NCI-H2171 treated with DMSO at 0.1 percent for 48 hours (cell line): ENCODE data around the gene EMP1.

Experiments used
- DNase-seq: peaks from one replicate; lab custom pipeline; 2025; lab: John Stamatoyannopoulos, UW

The EMP1 gene

GRCh38 chr12:13197526-13198143, 1.1 kb downstream of the EMP1 start:
- DNase-seq = no peak

- no peak for DNase-seq
Measured at GRCh38 chr12:13198241-13198640, 1.7 kb downstream of the EMP1 start.

- no peak for DNase-seq
Measured at GRCh38 chr12:13198876-13199275, 2.4 kb downstream of the EMP1 start.

- no peak for DNase-seq
Measured at GRCh38 chr12:13199592-13199991, 3.1 kb downstream of the EMP1 start.

GRCh38 chr12:13200841-13201240, 4.3 kb downstream of the EMP1 start:
- DNase-seq = no peak

GRCh38 chr12:13203034-13203922, 6.8 kb downstream of the EMP1 start:
- no peak for DNase-seq

GRCh38 chr12:13204428-13204827, 7.9 kb downstream of the EMP1 start:
- DNase-seq = no peak

GRCh38 chr12:13205809-13206559, 9.5 kb downstream of the EMP1 start:
- no peak for DNase-seq

- DNase-seq = no peak
Measured at GRCh38 chr12:13206560-13206897, 10.0 kb downstream of the EMP1 start.

GRCh38 chr12:13208533-13209435, 12.3 kb downstream of the EMP1 start:
- DNase-seq = no peak

- DNase-seq = no peak
Measured at GRCh38 chr12:13209436-13210235, 13.1 kb downstream of the EMP1 start.

GRCh38 chr12:13210236-13211190, 14.0 kb downstream of the EMP1 start:
- no peak for DNase-seq

- DNase-seq = no peak
Measured at GRCh38 chr12:13211191-13211858, 14.8 kb downstream of the EMP1 start.

GRCh38 chr12:13211859-13212664, 15.5 kb downstream of the EMP1 start:
- DNase-seq = peak; percentile 62

- no peak for DNase-seq
Measured at GRCh38 chr12:13215056-13215455, 18.5 kb downstream of the EMP1 start.

GRCh38 chr12:13218641-13219040, 22.1 kb downstream of the EMP1 start:
- DNase-seq = no peak

- no peak for DNase-seq
Measured at GRCh38 chr12:13219320-13219719, 22.8 kb downstream of the EMP1 start.

- no peak for DNase-seq
Measured at GRCh38 chr12:13220838-13221237, 24.3 kb downstream of the EMP1 start.
